Activated CD8-positive, alpha-beta memory T cell treated with anti-CD3 and anti-CD28 coated beads, Interleukin-2, amount 50 U/mL, for 24 hours (primary cell): ENCODE results near the gene AUNIP.

Experiments used
- DNase-seq: peaks from one replicate; pipeline ENCODE4 v3.0.0-alpha.2; 2020; ENCODE audit errors: extremely low read depth

Gene AUNIP

GRCh38 chr1:25889470-25889869 lies 30.2 kb upstream of the AUNIP start:
- no peak for DNase-seq

GRCh38 chr1:25888426-25888987 lies 29.2 kb upstream of the AUNIP start:
- no peak for DNase-seq

GRCh38 chr1:25885602-25886001 lies 26.3 kb upstream of the AUNIP start:
- no peak for DNase-seq

- DNase-seq: no peak
Observed at GRCh38 chr1:25881266-25881665, 22.0 kb upstream of the AUNIP start.

GRCh38 chr1:25880518-25880917 lies 21.3 kb upstream of the AUNIP start:
- DNase-seq: no peak

- DNase-seq: no peak
Observed at GRCh38 chr1:25879675-25880074, 20.4 kb upstream of the AUNIP start.

GRCh38 chr1:25878690-25879089 lies 19.4 kb upstream of the AUNIP start:
- DNase-seq: no peak

- DNase-seq: no peak
Observed at GRCh38 chr1:25877155-25877554, 17.9 kb upstream of the AUNIP start.

GRCh38 chr1:25876693-25877077 lies 17.4 kb upstream of the AUNIP start:
- no peak for DNase-seq

- DNase-seq: no peak
Observed at GRCh38 chr1:25875856-25876692, 16.8 kb upstream of the AUNIP start.

- no peak for DNase-seq
Observed at GRCh38 chr1:25875154-25875855, 16.0 kb upstream of the AUNIP start, which contains the start of gene PAQR7. Gene PAQR7, minus strand, starts transcription at chr1:25875708. Its CDS starts 11,869 bp downstream, at chr1:25863839.

- DNase-seq: no peak
Observed at GRCh38 chr1:25874635-25875153, 15.4 kb upstream of the AUNIP start.

- no peak for DNase-seq
Observed at GRCh38 chr1:25874209-25874608, 15.0 kb upstream of the AUNIP start.

- no peak for DNase-seq
Observed at GRCh38 chr1:25873120-25873519, 13.9 kb upstream of the AUNIP start.

- DNase-seq: no peak
Observed at GRCh38 chr1:25872713-25873112, 13.5 kb upstream of the AUNIP start.

GRCh38 chr1:25871704-25872494 lies 12.6 kb upstream of the AUNIP start:
- no peak for DNase-seq

GRCh38 chr1:25871086-25871703 lies 11.9 kb upstream of the AUNIP start:
- no peak for DNase-seq

GRCh38 chr1:25870614-25871013 lies 11.4 kb upstream of the AUNIP start:
- no peak for DNase-seq

GRCh38 chr1:25869909-25870606 lies 10.8 kb upstream of the AUNIP start:
- DNase-seq: no peak

- DNase-seq: no peak
Observed at GRCh38 chr1:25867210-25867991, 8.1 kb upstream of the AUNIP start.
